H1 (cell line): ENCODE measurements around the gene ZSCAN16. TPM values are rescaled to one million over a fixed set of nuclear protein-coding genes. Genes with fewer than 3 reads are reported as not detected.

ENCODE experiments used
- polyA plus RNA-seq, 7 experiments: library from polyadenylated mRNA; depleted of rRNA in 3 of 7; stranded (reverse) in 5 of 7; unstranded in 2 of 7; fragments of >200 nt in 5 of 7; fragments of 200-250 nt in 2 of 7; gene quantifications; 1 replicate in 5 of 7; 2 replicates in 1 of 7; 4 replicates in 1 of 7; pipeline versions ENCODE4 v1.2.1 to v1.2.3, GENCODE V29; 2011 to 2013; ENCODE audit warnings: missing spikeins in 2 of 7, mixed read lengths in 2 of 7
- total RNA-seq: library from RNA; stranded (reverse); fragmentation: NEBNext Ultra II Directional; extraction: Animal tissue kit (Norgen Biotek cat#: 25700); gene quantifications from 2 replicates; pipeline ENCODE4 v1.2.1, GENCODE V29; 2021
- TF ChIP-seq, protein P1 (sequence below), 3 experiments: IDR thresholded peaks; 1 replicate in 2 of 3; 2 replicates in 1 of 3; pipeline versions ENCODE4 v1.5.1 to v1.6.1; 2011; ENCODE audit warnings: low read length in 3 of 3, mild to moderate bottlenecking in 3 of 3, inconsistent platforms in 2 of 3, low read depth in 1 of 3, moderate library complexity in 1 of 3; ENCODE audit not compliant: insufficient read depth in 1 of 3; ENCODE audit errors: control extremely low read depth in 1 of 3
- TF ChIP-seq, protein P2 (sequence below): IDR thresholded peaks from 2 replicates; pipeline ENCODE4 v1.6.1; 2012; ENCODE audit warnings: inconsistent platforms

Gene ZSCAN16
- total and polyA plus RNA-seq, 2 of the 8 experiments (the other 6 are each of a cell fraction or from before 2014, with no cell fraction given) = 3.6 to 9.4 TPM

GRCh38 chr6:28081486-28081751 lies 43.0 kb upstream of the ZSCAN16 start (continued):
- TF ChIP-seq, protein P1, sequence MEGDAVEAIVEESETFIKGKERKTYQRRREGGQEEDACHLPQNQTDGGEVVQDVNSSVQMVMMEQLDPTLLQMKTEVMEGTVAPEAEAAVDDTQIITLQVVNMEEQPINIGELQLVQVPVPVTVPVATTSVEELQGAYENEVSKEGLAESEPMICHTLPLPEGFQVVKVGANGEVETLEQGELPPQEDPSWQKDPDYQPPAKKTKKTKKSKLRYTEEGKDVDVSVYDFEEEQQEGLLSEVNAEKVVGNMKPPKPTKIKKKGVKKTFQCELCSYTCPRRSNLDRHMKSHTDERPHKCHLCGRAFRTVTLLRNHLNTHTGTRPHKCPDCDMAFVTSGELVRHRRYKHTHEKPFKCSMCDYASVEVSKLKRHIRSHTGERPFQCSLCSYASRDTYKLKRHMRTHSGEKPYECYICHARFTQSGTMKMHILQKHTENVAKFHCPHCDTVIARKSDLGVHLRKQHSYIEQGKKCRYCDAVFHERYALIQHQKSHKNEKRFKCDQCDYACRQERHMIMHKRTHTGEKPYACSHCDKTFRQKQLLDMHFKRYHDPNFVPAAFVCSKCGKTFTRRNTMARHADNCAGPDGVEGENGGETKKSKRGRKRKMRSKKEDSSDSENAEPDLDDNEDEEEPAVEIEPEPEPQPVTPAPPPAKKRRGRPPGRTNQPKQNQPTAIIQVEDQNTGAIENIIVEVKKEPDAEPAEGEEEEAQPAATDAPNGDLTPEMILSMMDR (IDR thresholded peaks at IDR 0.05; ENCODE audit: control extremely low read depth in 1 of 3, insufficient read depth in 1 of 3, low read depth in 1 of 3, low read length in 3 of 3) = no peak
- TF ChIP-seq, protein P2, sequence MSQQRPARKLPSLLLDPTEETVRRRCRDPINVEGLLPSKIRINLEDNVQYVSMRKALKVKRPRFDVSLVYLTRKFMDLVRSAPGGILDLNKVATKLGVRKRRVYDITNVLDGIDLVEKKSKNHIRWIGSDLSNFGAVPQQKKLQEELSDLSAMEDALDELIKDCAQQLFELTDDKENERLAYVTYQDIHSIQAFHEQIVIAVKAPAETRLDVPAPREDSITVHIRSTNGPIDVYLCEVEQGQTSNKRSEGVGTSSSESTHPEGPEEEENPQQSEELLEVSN = no peak
